Right ventricle myocardium inferior (tissue), 1 donor: ENCODE data around the gene MAML3. TPM values are rescaled to one million over a fixed set of nuclear protein-coding genes. Genes with fewer than 3 reads are reported as not detected.
A peak's percentile ranks its signal among the peaks of the same experiment; 100 is the strongest.

Source experiments
- ATAC-seq: fragments of 200-7000 bp; cut with Tn5 transposase; one replicate; pipeline ENCODE4 v1.9.1; 2020; ENCODE audit warnings: mild to moderate bottlenecking, moderate library complexity
- DNase-seq: peaks from one replicate; pipeline ENCODE4 v3.0.0; 2021; ENCODE audit errors: missing footprints
- intact Hi-C: fragments of 100-400 bp; cut with DNase I; formaldehyde crosslinking; loops from one replicate; pipeline ENCODE4 v1.11.0; 2022
- total RNA-seq: library from RNA; stranded (reverse); fragmentation: NEBNext Ultra II Directional; extraction: Animal tissue kit (Norgen Biotek cat#: 25700); gene quantifications from one replicate; pipeline ENCODE4 v1.2.1, GENCODE V29; 2021
- donor health status: DM: no; HTN: yes; CAD: no; lungs with severe emphysema.

Gene MAML3
- total RNA-seq, 1 donor from 2014 or later = 2.3 TPM

GRCh38 chr4:139783741-139784484 is 370.1 kb downstream of the MAML3 start:
- peak; percentile 3 for ATAC-seq
- DNase-seq = no peak
- intact Hi-C loops = no loop called here

GRCh38 chr4:139782926-139783522 is 371.0 kb downstream of the MAML3 start:
- no peak for ATAC-seq
- DNase-seq = no peak
- intact Hi-C loops = no loop called here

DNA sequence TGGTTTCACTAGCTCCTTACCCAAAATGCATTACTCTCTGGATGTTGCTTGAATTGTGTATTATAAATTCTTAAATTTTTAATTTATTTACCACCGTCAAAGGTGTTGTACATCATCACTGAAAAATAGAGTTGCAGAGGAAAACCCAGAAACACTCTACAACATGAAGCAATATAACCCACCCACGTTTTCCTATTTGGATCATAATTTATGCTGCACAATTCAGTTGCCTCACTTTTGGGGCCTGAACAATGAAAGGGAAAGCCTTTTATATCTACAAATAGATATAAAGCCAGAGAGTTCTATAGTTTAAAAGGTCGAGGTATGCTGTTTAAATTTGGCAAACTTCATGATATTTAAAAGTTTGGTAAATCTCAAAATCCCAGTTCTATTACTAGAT is 372.9 kb downstream of the MAML3 start:
- ATAC-seq (no peak), DNase-seq (no peak)
- intact Hi-C loops = no loop called here

- ATAC-seq = no peak
- DNase-seq = no peak
- intact Hi-C loops = no loop called here
Measured at GRCh38 chr4:139779691-139780090, 374.3 kb downstream of the MAML3 start.

GRCh38 chr4:139777757-139778156 is 376.2 kb downstream of the MAML3 start:
- intact Hi-C loops = no loop called here
- DNase-seq (no peak), ATAC-seq (peak; percentile 76)

- DNase-seq = no peak
- no peak for ATAC-seq
- intact Hi-C loops = no loop called here
Measured at GRCh38 chr4:139776235-139776634, 377.7 kb downstream of the MAML3 start.

GRCh38 chr4:139774759-139775487 is 379.1 kb downstream of the MAML3 start:
- intact Hi-C loops = no loop called here
- no peak for ATAC-seq
- no peak for DNase-seq

GRCh38 chr4:139773560-139774318 is 380.2 kb downstream of the MAML3 start:
- intact Hi-C loops = no loop called here
- DNase-seq (no peak), ATAC-seq (no peak)

DNA sequence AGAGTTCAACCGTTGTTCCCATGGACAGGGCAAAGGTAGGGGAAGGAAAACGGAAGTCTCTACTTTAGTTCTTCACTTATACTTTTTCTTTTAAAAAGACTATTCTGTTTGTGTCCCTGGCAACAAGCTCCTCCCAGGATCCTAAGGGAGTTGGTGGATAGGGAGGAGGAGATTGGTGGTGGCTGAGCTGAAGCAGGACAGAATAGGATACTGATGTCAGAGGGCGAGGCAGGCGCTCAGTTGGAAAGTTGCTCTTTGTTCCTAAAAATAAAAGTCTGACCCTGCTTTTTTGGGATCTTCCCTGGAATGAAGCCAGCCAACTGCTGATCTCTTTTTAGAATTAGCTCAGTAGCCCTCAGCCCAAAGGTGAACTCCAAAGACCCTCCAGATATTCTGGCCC is 383.6 kb downstream of the MAML3 start:
- DNase-seq (peak; percentile 69), ATAC-seq (peak; percentile 83)
- intact Hi-C loops = loop anchor here (2.0 kb wide), 2 partner anchors 36 to 44 kb away; no protein-coding TSS in a partner anchor

DNA sequence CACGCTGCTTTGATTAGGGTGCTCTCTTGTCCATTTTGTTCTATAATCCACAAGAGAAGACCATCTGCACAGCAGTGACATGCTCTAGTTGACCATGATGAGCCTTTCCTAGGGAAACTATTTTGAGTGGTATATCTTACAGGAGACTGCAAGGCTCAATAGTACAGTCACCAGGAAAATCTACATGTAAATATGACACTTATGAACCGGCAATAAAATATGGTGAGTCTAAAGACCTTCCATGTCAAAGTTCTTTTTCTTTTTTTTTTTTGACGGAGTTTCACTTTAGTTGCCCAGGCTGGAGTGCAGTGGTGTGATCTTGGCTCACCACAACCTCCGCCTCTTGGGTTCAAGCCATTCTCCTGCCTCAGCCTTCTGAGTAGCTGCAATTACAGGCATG is 384.6 kb downstream of the MAML3 start:
- intact Hi-C loops = no loop called here
- ATAC-seq = no peak
- DNase-seq = no peak

DNA sequence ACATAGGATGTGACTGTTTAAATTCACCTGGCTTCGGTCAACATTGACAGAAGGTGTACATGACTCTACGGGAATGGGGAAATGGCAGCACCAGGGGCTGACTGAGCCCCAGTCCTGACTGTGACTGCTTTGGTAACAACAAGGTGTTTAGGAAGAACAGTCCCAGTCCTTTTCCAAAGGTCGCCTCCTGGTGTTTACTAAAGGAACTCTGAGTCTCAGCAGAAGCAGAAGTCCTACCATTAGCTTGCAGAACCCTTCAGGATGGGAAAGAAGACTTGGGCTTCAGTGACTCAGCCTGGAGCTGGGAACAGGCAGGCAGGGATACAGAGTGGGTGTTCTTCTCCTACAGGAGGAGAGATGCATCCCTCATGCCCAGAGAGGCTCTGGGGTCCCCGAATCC is 385.1 kb downstream of the MAML3 start:
- ATAC-seq (no peak), DNase-seq (no peak)
- intact Hi-C loops = no loop called here

DNA sequence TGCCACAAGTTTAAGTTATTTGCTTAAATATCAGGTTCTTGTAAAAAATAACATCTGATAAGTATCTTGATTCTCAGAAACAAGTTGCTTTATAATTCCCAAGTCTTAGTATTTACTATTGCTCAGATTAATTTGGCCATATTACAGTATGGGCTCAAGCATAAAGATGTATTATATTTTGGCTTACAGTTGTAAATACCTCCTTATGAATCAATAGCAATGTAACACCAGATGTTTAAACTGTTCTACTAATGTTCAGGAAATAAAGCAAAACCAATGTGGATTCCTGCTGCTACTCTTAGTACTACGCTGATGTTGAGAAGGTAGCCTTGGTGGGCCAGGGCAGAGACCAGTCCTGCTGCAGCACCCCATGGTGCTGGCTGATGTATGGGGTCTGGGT is 385.6 kb downstream of the MAML3 start:
- DNase-seq = no peak
- no peak for ATAC-seq
- intact Hi-C loops = no loop called here

DNA sequence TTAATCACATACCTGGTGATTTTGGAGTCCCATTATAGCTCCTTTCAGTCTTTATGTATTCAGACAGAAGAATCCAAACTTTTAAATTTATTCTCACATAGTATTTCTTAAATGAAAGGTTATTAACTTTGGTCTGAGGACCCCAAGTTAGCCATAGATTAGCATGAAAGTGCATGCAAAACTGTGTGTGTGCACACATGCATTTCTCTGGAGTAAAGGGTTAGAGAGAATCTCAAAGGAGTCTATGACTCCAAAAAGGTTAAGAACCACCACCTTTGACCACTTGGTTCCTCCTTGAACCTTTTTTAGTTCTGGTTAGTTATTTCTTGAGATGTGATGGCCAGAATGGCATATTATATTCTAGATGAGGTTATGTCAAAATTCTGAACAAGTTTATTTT is 386.4 kb downstream of the MAML3 start:
- intact Hi-C loops = no loop called here
- ATAC-seq (no peak), DNase-seq (no peak)

- intact Hi-C loops = no loop called here
- no peak for ATAC-seq
- DNase-seq = no peak
Measured at GRCh38 chr4:139767168-139767567, 386.8 kb downstream of the MAML3 start.

- peak; percentile 70 for DNase-seq
- peak; percentile 2 for ATAC-seq
- intact Hi-C loops = loop anchor here (2.0 kb wide), 1 partner anchor 156 kb away; no protein-coding TSS in a partner anchor
Measured at GRCh38 chr4:139764686-139765310, 389.2 kb downstream of the MAML3 start.

- intact Hi-C loops = loop anchor here (2.0 kb wide), 1 partner anchor 157 kb away; no protein-coding TSS in a partner anchor
- DNase-seq (peak; percentile 71), ATAC-seq (peak; percentile 71)
Measured at GRCh38 chr4:139764182-139764581, 389.8 kb downstream of the MAML3 start.

- DNase-seq (no peak), ATAC-seq (peak; percentile 66)
- intact Hi-C loops = loop anchor here (2.0 kb wide), 4 partner anchors 29 to 389 kb away; no protein-coding TSS in a partner anchor
Measured at GRCh38 chr4:139763672-139764071, 390.3 kb downstream of the MAML3 start.

DNA sequence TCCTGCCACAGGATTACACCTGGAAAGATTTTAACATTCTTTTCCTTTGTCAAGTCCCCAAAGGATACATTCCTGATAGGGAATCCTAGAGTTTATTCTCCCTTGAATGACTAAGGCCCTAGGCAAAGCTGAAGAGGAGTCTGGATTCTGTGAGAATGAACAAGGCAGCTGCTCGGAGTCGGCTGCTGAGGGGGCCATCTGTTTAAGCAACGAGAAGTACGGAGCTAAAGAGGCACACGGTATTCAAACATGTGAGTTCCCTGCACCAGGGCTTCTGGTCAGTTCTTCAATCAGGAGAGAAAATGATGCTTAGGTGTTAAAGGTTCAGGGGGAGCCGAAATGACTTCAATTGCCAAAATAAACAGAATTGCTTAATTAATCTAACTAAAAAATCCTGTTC is 390.8 kb downstream of the MAML3 start:
- intact Hi-C loops = loop anchor here (2.0 kb wide), 3 partner anchors 28 to 390 kb away; no protein-coding TSS in a partner anchor
- ATAC-seq (no peak), DNase-seq (no peak)
